ENCODE results near the gene SLC22A3. TPM values are rescaled to one million over a fixed set of nuclear protein-coding genes. Genes with fewer than 3 reads are reported as not detected.

The SLC22A3 gene
- total and polyA plus RNA-seq, 8 donors: 2.0 to 29.3 (median 7.2) TPM

GRCh38 chr6:160355001-160355400, 6.8 kb downstream of the SLC22A3 start:
- no peak for DNase-seq
- H3K36me3 ChIP-seq: no peaks in the 10 kb centered on the region
- peaks cover 0 to 21% (median 0%) of the 10 kb centered on the region in 3 donors for H3K27me3 ChIP-seq
- peaks cover 0 to 21% (median 10%) of the 10 kb centered on the region in 4 donors for H3K4me1 ChIP-seq
- H3K27ac ChIP-seq: no peak overlapping the region
- intact Hi-C loops (cut with DNase I; ENCODE audit: low total_unique reads): no loop called here
- H3K9me3 ChIP-seq: no peaks in the 10 kb centered on the region
- TF ChIP-seq POLR2AphosphoS5 (IDR thresholded peaks at IDR 0.05) (peak in 1 of 3 donors; percentile 23), POLR2A (IDR thresholded peaks at IDR 0.05) (no peak)
- H3K4me3 ChIP-seq: no peak overlapping the region
- 79 to 89% (median 85%) methylated on average over 7 of the region's 7 CpGs for WGBS, 5 donors

GRCh38 chr6:160356074-160356744, 8.0 kb downstream of the SLC22A3 start:
- Histone ChIP-seq H3K27me3 (peaks cover 0 to 10% (median 0%) of the 10 kb centered on the region in 3 donors), H3K9me3 (no peaks in the 10 kb centered on the region), H3K4me3 (no peak overlapping the region), H3K36me3 (no peaks in the 10 kb centered on the region), H3K4me1 (peaks cover 0 to 18% (median 8%) of the 10 kb centered on the region in 4 donors), H3K27ac (no peak overlapping the region)
- no peak for TF ChIP-seq POLR2AphosphoS5 (IDR thresholded peaks at IDR 0.05)
- TF ChIP-seq POLR2A (IDR thresholded peaks at IDR 0.05): no peak
- no peak for TF ChIP-seq EP300 (IDR thresholded peaks at IDR 0.05)
- no peak for TF ChIP-seq CTCF (IDR thresholded peaks at IDR 0.05)
- DNase-seq: no peak
- intact Hi-C loops (cut with DNase I; ENCODE audit: low total_unique reads): no loop called here
- 65 to 78% (median 68%) methylated on average over 12 to 14 of the region's 14 CpGs for WGBS, 5 donors

GRCh38 chr6:160357088-160357487, 8.9 kb downstream of the SLC22A3 start:
- 73 to 95% (median 80%) methylated on average over 4 to 6 of the region's 6 CpGs for WGBS, 5 donors
- Histone ChIP-seq H3K27ac (no peak overlapping the region), H3K36me3 (no peaks in the 10 kb centered on the region), H3K27me3 (peaks cover 0 to 10% (median 0%) of the 10 kb centered on the region in 3 donors), H3K4me1 (peaks cover 0 to 18% (median 8%) of the 10 kb centered on the region in 4 donors), H3K9me3 (no peaks in the 10 kb centered on the region), H3K4me3 (no peak overlapping the region)
- no peak for DNase-seq
- intact Hi-C loops (cut with DNase I; ENCODE audit: low total_unique reads): no loop called here
- TF ChIP-seq POLR2AphosphoS5 (IDR thresholded peaks at IDR 0.05): no peak
- TF ChIP-seq EP300 (IDR thresholded peaks at IDR 0.05): no peak

GRCh38 chr6:160358225-160359119, 10.3 kb downstream of the SLC22A3 start:
- H3K36me3 ChIP-seq: no peaks in the 10 kb centered on the region
- DNase-seq: no peak
- no peak overlapping the region for H3K4me3 ChIP-seq
- H3K27me3 ChIP-seq: peaks cover 0 to 10% (median 0%) of the 10 kb centered on the region in 3 donors
- intact Hi-C loops (cut with DNase I; ENCODE audit: low total_unique reads): no loop called here
- 84 to 92% (median 84%) methylated on average over 9 of the region's 9 CpGs for WGBS, 5 donors
- peaks cover 0 to 18% (median 8%) of the 10 kb centered on the region in 4 donors for H3K4me1 ChIP-seq
- TF ChIP-seq POLR2A (IDR thresholded peaks at IDR 0.05): no peak
- no peak for TF ChIP-seq EP300 (IDR thresholded peaks at IDR 0.05)
- H3K9me3 ChIP-seq: no peaks in the 10 kb centered on the region
- no peak overlapping the region for H3K27ac ChIP-seq

- Histone ChIP-seq H3K4me3 (no peak overlapping the region), H3K36me3 (no peaks in the 10 kb centered on the region), H3K9me3 (no peaks in the 10 kb centered on the region), H3K4me1 (peaks cover 0 to 21% (median 3%) of the 10 kb centered on the region in 4 donors), H3K27me3 (no peaks in the 10 kb centered on the region), H3K27ac (no peak overlapping the region)
- TF ChIP-seq POLR2AphosphoS5 (IDR thresholded peaks at IDR 0.05) (no peak), CTCF (IDR thresholded peaks at IDR 0.05) (no peak), EP300 (IDR thresholded peaks at IDR 0.05) (no peak), POLR2A (IDR thresholded peaks at IDR 0.05) (no peak)
- intact Hi-C loops (cut with DNase I; ENCODE audit: low total_unique reads): no loop called here
- no peak for DNase-seq
Measured at GRCh38 chr6:160360955-160361354, 12.8 kb downstream of the SLC22A3 start.

Data from stomach (tissue), 9 donors.